ENCODE data around the gene TTC28.
"Not testable (repeated sequence)": the region's sequence is repeated elsewhere in the genome, so short reads cannot be mapped to it uniquely, and the experiment has no call there.

The TTC28 gene

DNA sequence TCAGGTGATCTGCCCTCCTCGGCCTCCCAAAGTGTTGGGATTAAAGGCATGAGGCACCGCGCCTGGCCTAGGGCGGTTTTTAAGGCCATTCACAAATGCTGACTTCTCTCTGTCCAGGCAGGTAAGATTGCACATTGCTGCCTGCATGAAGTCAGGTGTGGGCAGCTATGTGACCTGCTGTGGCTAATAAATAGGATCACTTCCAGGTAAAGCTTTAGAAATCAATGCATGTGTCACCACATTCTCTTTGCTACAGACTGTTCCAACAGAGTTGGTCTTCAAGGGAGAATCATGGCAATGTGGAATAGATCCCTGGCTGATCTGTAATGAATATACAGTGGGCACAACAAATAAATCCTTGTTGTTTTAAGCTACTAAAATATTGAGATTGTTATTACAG is 500.2 kb downstream of the TTC28 start:
- Histone ChIP-seq H3K27ac (ENCODE audit: insufficient read depth, low read length, poor library complexity, severe bottlenecking) (no peak overlapping the region), H3K4me1 (ENCODE audit: control insufficient read depth, insufficient read depth, low read length, poor library complexity, severe bottlenecking) (no peaks in the 10 kb centered on the region), H3K36me3 (ENCODE audit: control insufficient read depth, insufficient read depth, low read length) (no peaks in the 10 kb centered on the region), H3K27me3 (replicated peaks; ENCODE audit: control insufficient read depth, insufficient read depth, low read length, poor library complexity, severe bottlenecking) (no peaks in the 10 kb centered on the region), H3K4me3 (ENCODE audit: insufficient read depth, low read depth, low read length, poor library complexity, severe bottlenecking) (no peak overlapping the region), H3K9me3 (ENCODE audit: control insufficient read depth, low read length) (no peaks in the 10 kb centered on the region)
- no peak for DNase-seq

DNA sequence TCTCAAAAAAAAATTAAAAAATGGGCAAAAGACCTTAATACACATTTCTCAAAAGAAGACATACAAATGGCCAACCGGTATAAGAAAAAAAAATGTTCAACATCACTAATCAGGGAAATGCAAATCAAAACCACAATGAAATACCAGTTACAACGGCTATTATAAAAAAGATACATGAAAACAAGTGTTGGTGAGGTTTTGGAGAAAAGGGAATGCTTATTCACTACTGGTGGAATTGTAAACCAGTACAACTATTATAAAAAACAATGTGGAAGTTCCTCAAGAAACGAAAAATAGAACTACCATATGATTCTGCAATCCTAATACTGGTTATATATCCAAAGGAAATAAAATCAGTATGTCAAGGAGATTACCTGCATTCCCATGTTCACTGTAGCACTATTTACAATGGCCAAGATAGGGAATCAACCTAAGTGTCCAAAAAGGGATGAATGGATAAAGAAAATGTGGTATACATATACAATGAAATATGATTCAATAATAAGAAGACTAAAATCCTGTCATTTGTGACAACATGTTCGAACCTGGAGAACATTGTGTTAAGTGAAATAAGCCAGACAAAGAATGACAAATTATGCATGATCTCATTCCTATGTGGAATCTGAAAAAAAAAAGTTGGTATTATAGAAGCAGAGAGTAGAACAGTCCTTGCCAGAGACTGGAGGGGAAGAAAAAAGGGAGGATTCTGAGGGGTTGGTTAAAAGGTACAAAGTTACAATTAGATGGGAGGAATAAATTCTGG is 503.7 kb downstream of the TTC28 start:
- no peaks in the 10 kb centered on the region for H3K27me3 ChIP-seq (replicated peaks; ENCODE audit: control insufficient read depth, insufficient read depth, low read length, poor library complexity, severe bottlenecking)
- no peak for DNase-seq
- no peaks in the 10 kb centered on the region for H3K36me3 ChIP-seq (ENCODE audit: control insufficient read depth, insufficient read depth, low read length)
- no peaks in the 10 kb centered on the region for H3K9me3 ChIP-seq (ENCODE audit: control insufficient read depth, low read length)
- no peak overlapping the region for H3K4me3 ChIP-seq (ENCODE audit: insufficient read depth, low read depth, low read length, poor library complexity, severe bottlenecking)
- H3K27ac ChIP-seq (ENCODE audit: insufficient read depth, low read length, poor library complexity, severe bottlenecking), result no peak overlapping the region
- no peaks in the 10 kb centered on the region for H3K4me1 ChIP-seq (ENCODE audit: control insufficient read depth, insufficient read depth, low read length, poor library complexity, severe bottlenecking)

DNA sequence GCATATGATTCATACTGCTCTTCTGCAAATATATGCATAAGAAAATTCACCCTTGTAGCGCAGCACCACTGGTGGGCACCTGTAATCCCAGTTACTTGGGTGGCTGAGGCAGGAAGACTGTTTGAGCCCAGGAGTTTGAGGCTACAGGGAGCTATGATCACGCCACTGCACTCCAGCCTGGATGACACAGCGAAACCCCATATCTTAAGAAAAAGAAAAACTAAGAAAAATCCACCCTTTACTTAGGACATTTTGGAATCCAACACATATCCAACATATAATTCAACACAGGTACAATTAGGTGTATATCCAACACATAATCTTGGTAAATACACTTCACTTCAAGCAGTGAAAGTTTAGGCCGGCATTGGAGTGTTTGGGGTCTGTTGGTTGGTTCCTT is 505.1 kb downstream of the TTC28 start:
- H3K9me3 ChIP-seq (ENCODE audit: control insufficient read depth, low read length), result no peaks in the 10 kb centered on the region
- H3K27me3 ChIP-seq (replicated peaks; ENCODE audit: control insufficient read depth, insufficient read depth, low read length, poor library complexity, severe bottlenecking), result no peaks in the 10 kb centered on the region
- DNase-seq, result no peak
- no peaks in the 10 kb centered on the region for H3K36me3 ChIP-seq (ENCODE audit: control insufficient read depth, insufficient read depth, low read length)
- H3K4me3 ChIP-seq (ENCODE audit: insufficient read depth, low read depth, low read length, poor library complexity, severe bottlenecking), result no peak overlapping the region
- H3K4me1 ChIP-seq (ENCODE audit: control insufficient read depth, insufficient read depth, low read length, poor library complexity, severe bottlenecking), result no peaks in the 10 kb centered on the region
- H3K27ac ChIP-seq (ENCODE audit: insufficient read depth, low read length, poor library complexity, severe bottlenecking), result no peak overlapping the region

DNA sequence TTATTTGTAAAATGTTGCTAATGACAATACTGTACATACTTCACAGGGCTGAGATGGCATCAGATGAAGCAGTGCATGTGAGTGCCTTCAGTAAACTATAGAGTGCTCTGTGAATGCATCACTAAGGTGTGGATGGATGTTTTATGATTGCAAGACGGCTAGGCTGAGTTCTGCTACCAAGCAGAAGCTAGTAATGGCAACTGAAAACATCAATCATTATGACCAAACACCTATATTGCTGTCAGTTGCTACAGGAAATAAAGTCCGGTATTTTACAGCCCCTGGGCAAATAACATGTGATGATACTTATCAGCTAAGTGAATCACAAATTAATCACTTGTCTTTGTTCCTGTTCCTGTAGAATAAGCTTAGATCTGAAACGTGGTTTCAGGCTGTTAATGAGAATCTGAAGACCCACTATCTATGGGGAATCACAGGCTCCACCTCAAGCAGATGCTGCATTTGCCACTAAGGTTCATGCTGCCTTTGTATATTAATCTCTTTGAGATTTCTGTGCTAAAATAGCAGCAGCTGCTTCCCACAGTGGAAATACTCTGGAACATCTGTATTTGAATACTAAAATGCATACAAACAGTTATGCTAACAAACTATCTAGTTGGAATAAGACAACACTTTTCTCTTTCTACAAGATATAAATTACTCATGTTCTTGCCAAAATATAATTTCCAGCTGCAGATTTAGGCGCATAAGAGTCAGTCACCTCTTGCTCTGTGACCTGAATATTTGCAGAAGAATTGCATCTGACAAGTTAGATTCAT is 506.6 kb downstream of the TTC28 start:
- H3K4me1 ChIP-seq (ENCODE audit: control insufficient read depth, insufficient read depth, low read length, poor library complexity, severe bottlenecking), result no peaks in the 10 kb centered on the region
- H3K9me3 ChIP-seq (ENCODE audit: control insufficient read depth, low read length), result no peaks in the 10 kb centered on the region
- H3K4me3 ChIP-seq (ENCODE audit: insufficient read depth, low read depth, low read length, poor library complexity, severe bottlenecking), result no peak overlapping the region
- H3K27ac ChIP-seq (ENCODE audit: insufficient read depth, low read length, poor library complexity, severe bottlenecking), result no peak overlapping the region
- H3K36me3 ChIP-seq (ENCODE audit: control insufficient read depth, insufficient read depth, low read length), result no peaks in the 10 kb centered on the region
- no peak for DNase-seq
- H3K27me3 ChIP-seq (replicated peaks; ENCODE audit: control insufficient read depth, insufficient read depth, low read length, poor library complexity, severe bottlenecking), result no peaks in the 10 kb centered on the region

DNA sequence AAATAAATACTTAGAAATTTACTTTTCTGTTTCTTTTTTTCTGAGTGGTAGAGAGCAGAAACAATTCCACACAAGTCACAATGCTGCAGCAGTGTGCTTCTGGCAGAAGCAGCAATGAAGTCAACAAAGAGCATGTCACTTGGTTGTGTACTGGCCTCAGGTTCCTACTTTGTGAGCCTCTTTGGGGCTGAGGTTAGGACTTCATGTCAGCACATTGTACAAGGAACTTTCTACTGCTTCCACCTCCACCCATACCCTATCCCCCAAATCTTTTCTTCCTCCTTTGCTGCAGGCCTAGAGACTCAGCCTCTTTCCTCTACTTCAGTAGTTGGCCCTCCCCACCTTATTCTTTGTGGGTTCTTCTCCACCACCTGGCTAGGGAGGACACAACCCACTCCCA is 507.9 kb downstream of the TTC28 start:
- Histone ChIP-seq H3K4me1 (ENCODE audit: control insufficient read depth, insufficient read depth, low read length, poor library complexity, severe bottlenecking) (no peaks in the 10 kb centered on the region), H3K27ac (ENCODE audit: insufficient read depth, low read length, poor library complexity, severe bottlenecking) (no peak overlapping the region), H3K36me3 (ENCODE audit: control insufficient read depth, insufficient read depth, low read length) (no peaks in the 10 kb centered on the region), H3K9me3 (ENCODE audit: control insufficient read depth, low read length) (no peaks in the 10 kb centered on the region), H3K4me3 (ENCODE audit: insufficient read depth, low read depth, low read length, poor library complexity, severe bottlenecking) (no peak overlapping the region), H3K27me3 (replicated peaks; ENCODE audit: control insufficient read depth, insufficient read depth, low read length, poor library complexity, severe bottlenecking) (no peaks in the 10 kb centered on the region)
- no peak for DNase-seq

DNA sequence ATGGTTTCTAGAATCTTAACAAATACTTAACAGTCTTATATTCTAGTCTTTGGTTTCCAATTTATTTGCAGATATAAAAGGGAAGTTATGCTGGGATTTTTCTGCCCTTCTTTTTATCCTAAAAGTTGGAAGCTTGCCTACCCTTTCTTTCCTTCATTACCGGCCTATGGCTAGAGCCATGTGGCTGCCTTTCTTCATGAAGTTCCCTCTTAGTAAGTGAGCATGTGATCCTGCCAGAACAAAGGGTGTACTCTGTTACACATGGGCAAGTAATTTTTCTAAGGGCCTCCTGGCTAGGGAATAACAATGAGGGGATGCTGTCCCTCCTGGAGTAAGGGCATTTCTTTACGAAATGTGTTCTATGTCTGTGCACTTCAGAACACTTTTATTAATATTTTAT is 508.5 kb downstream of the TTC28 start:
- no peaks in the 10 kb centered on the region for H3K9me3 ChIP-seq (ENCODE audit: control insufficient read depth, low read length)
- H3K27me3 ChIP-seq (replicated peaks; ENCODE audit: control insufficient read depth, insufficient read depth, low read length, poor library complexity, severe bottlenecking), result no peaks in the 10 kb centered on the region
- no peak for DNase-seq
- no peak overlapping the region for H3K4me3 ChIP-seq (ENCODE audit: insufficient read depth, low read depth, low read length, poor library complexity, severe bottlenecking)
- no peak overlapping the region for H3K27ac ChIP-seq (ENCODE audit: insufficient read depth, low read length, poor library complexity, severe bottlenecking)
- H3K36me3 ChIP-seq (ENCODE audit: control insufficient read depth, insufficient read depth, low read length), result no peaks in the 10 kb centered on the region
- H3K4me1 ChIP-seq (ENCODE audit: control insufficient read depth, insufficient read depth, low read length, poor library complexity, severe bottlenecking), result no peaks in the 10 kb centered on the region

DNA sequence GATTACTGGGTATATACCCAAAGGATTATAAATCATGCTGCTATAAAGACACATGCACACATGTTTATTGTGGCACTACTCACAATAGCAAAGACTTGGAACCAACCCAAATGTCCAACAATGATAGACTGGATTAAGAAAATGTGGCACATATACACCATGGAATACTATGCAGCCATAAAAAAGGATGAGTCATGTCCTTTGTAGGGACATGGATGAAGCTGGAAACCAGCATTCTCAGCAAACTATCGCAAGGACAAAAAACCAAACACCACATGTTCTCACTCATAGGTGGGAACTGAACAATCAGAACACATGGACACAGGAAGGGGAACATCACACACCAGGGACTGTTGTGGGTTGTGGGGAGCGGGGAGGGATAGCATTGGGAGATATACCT is 510.3 kb downstream of the TTC28 start:
- DNase-seq, result not testable (repeated sequence)

GRCh38 chr22:28155808-28156207 is 523.8 kb downstream of the TTC28 start:
- Histone ChIP-seq H3K36me3 (ENCODE audit: control insufficient read depth, insufficient read depth, low read length) (no peaks in the 10 kb centered on the region), H3K4me3 (ENCODE audit: insufficient read depth, low read depth, low read length, poor library complexity, severe bottlenecking) (no peak overlapping the region), H3K4me1 (ENCODE audit: control insufficient read depth, insufficient read depth, low read length, poor library complexity, severe bottlenecking) (no peaks in the 10 kb centered on the region), H3K27me3 (replicated peaks; ENCODE audit: control insufficient read depth, insufficient read depth, low read length, poor library complexity, severe bottlenecking) (no peaks in the 10 kb centered on the region), H3K27ac (ENCODE audit: insufficient read depth, low read length, poor library complexity, severe bottlenecking) (no peak overlapping the region), H3K9me3 (ENCODE audit: control insufficient read depth, low read length) (no peaks in the 10 kb centered on the region)
- no peak for DNase-seq

More for the DNA sequence above, 510.3 kb downstream of the TTC28 start:
- H3K4me1 ChIP-seq (ENCODE audit: control insufficient read depth, insufficient read depth, low read length, poor library complexity, severe bottlenecking); H3K27ac ChIP-seq (ENCODE audit: insufficient read depth, low read length, poor library complexity, severe bottlenecking); H3K36me3 ChIP-seq (ENCODE audit: control insufficient read depth, insufficient read depth, low read length); H3K9me3 ChIP-seq (ENCODE audit: control insufficient read depth, low read length); H3K27me3 ChIP-seq (replicated peaks; ENCODE audit: control insufficient read depth, insufficient read depth, low read length, poor library complexity, severe bottlenecking); H3K4me3 ChIP-seq (ENCODE audit: insufficient read depth, low read depth, low read length, poor library complexity, severe bottlenecking): not testable (repeated sequence)

DNA sequence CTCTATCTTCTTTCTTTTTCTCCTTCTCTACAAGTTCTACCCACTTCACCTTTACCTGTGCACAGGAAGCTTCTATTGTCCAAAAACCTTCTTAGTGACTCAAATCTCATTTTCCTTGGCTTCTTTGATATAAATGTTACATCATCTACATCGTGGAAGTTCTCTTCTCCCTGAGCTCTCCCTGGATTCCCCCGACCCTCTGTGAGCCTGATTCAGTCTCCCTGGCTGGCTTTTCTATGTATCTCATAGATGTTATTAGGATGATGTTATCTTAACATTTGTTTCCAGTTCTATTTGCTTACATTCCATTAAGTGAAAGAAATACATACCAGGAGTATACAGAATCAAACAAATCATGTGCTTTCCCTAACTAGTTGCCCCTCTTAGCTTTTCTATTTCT is 524.8 kb downstream of the TTC28 start:
- H3K36me3 ChIP-seq (ENCODE audit: control insufficient read depth, insufficient read depth, low read length), result no peaks in the 10 kb centered on the region
- H3K27me3 ChIP-seq (replicated peaks; ENCODE audit: control insufficient read depth, insufficient read depth, low read length, poor library complexity, severe bottlenecking), result no peaks in the 10 kb centered on the region
- H3K4me1 ChIP-seq (ENCODE audit: control insufficient read depth, insufficient read depth, low read length, poor library complexity, severe bottlenecking), result no peaks in the 10 kb centered on the region
- no peak overlapping the region for H3K27ac ChIP-seq (ENCODE audit: insufficient read depth, low read length, poor library complexity, severe bottlenecking)
- H3K9me3 ChIP-seq (ENCODE audit: control insufficient read depth, low read length), result no peaks in the 10 kb centered on the region
- no peak overlapping the region for H3K4me3 ChIP-seq (ENCODE audit: insufficient read depth, low read depth, low read length, poor library complexity, severe bottlenecking)
- DNase-seq, result no peak

DNA sequence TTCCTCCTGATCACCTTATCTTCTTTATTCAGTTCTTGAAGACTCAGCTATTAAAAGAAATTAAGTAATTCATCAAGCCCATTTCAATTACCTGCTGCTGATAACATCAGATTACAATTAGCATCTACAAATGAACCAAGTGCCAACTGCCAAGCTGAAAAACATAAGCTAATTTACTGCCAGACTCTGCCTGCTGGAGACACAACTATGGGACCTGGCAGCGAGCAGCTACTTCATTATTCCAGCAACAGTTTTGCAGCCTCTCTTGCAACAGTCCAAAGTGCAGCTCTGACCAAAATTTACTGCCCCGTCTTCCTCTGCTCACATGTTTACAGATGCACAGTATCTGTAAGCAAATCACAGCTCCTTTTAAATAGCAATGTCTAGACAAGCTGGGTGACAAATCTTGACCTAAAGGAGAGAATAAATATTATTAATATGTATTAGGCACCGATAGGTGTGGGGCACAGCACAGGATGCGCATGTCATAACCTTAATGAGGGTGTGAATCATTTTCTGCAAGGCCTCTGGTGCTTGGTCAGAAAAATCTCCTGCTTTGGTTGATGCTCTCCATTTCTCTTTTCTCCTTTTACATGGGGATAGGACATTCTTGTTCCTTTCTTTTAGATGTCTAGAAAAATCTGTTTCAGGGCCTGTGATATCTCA is 528.4 kb downstream of the TTC28 start:
- no peaks in the 10 kb centered on the region for H3K27me3 ChIP-seq (replicated peaks; ENCODE audit: control insufficient read depth, insufficient read depth, low read length, poor library complexity, severe bottlenecking)
- H3K36me3 ChIP-seq (ENCODE audit: control insufficient read depth, insufficient read depth, low read length), result no peaks in the 10 kb centered on the region
- no peak overlapping the region for H3K4me3 ChIP-seq (ENCODE audit: insufficient read depth, low read depth, low read length, poor library complexity, severe bottlenecking)
- H3K9me3 ChIP-seq (ENCODE audit: control insufficient read depth, low read length), result no peaks in the 10 kb centered on the region
- DNase-seq, result no peak
- H3K4me1 ChIP-seq (ENCODE audit: control insufficient read depth, insufficient read depth, low read length, poor library complexity, severe bottlenecking), result no peaks in the 10 kb centered on the region
- no peak overlapping the region for H3K27ac ChIP-seq (ENCODE audit: insufficient read depth, low read length, poor library complexity, severe bottlenecking)
